ENCODE results near the gene SLC9B2. TPM values are rescaled to one million over a fixed set of nuclear protein-coding genes. Genes with fewer than 3 reads are reported as not detected.

The SLC9B2 gene
- polyA plus RNA-seq, 2 of the 4 experiments (the other 2 are of a cell fraction): 7.3 to 9.2 TPM

GRCh38 chr4:103100691-103101090, 24.1 kb upstream of the SLC9B2 start:
- TF ChIP-seq BCL3 (IDR thresholded peaks at IDR 0.05) (no peak), KDM5A (IDR thresholded peaks at IDR 0.05) (no peak), TFCP2L1 (CRISPR knock-in tag; IDR thresholded peaks at IDR 0.05) (no peak), RARB (CRISPR knock-in tag; IDR thresholded peaks at IDR 0.05) (no peak), ZSCAN20 (CRISPR knock-in tag; IDR thresholded peaks at IDR 0.05) (no peak), HOXB5 (CRISPR knock-in tag; IDR thresholded peaks at IDR 0.05) (no peak), PHF8 (IDR thresholded peaks at IDR 0.05; ENCODE audit: borderline replicate concordance, low read depth) (no peak), HDAC2 (IDR thresholded peaks at IDR 0.05) (no peak), PBX3 (IDR thresholded peaks at IDR 0.05) (no peak), RCOR1 (IDR thresholded peaks at IDR 0.05; ENCODE audit: low read depth, low read length) (no peak), ZFP36 (IDR thresholded peaks at IDR 0.05; ENCODE audit: borderline replicate concordance, partially characterized antibody) (no peak), JUN (IDR thresholded peaks at IDR 0.05) (no peak), RFX5 (IDR thresholded peaks at IDR 0.05) (no peak), ZNF302 (CRISPR knock-in tag; IDR thresholded peaks at IDR 0.05) (no peak), CBX2 (IDR thresholded peaks at IDR 0.05; ENCODE audit: borderline replicate concordance, low read depth) (no peak)
- TF ChIP-seq, protein P1, sequence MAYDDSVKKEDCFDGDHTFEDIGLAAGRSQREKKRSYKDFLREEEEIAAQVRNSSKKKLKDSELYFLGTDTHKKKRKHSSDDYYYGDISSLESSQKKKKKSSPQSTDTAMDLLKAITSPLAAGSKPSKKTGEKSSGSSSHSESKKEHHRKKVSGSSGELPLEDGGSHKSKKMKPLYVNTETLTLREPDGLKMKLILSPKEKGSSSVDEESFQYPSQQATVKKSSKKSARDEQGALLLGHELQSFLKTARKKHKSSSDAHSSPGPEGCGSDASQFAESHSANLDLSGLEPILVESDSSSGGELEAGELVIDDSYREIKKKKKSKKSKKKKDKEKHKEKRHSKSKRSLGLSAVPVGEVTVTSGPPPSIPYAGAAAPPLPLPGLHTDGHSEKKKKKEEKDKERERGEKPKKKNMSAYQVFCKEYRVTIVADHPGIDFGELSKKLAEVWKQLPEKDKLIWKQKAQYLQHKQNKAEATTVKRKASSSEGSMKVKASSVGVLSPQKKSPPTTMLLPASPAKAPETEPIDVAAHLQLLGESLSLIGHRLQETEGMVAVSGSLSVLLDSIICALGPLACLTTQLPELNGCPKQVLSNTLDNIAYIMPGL (CRISPR knock-in tag; IDR thresholded peaks at IDR 0.05; ENCODE audit: borderline replicate concordance): no peak
- TF ChIP-seq, protein P2, sequence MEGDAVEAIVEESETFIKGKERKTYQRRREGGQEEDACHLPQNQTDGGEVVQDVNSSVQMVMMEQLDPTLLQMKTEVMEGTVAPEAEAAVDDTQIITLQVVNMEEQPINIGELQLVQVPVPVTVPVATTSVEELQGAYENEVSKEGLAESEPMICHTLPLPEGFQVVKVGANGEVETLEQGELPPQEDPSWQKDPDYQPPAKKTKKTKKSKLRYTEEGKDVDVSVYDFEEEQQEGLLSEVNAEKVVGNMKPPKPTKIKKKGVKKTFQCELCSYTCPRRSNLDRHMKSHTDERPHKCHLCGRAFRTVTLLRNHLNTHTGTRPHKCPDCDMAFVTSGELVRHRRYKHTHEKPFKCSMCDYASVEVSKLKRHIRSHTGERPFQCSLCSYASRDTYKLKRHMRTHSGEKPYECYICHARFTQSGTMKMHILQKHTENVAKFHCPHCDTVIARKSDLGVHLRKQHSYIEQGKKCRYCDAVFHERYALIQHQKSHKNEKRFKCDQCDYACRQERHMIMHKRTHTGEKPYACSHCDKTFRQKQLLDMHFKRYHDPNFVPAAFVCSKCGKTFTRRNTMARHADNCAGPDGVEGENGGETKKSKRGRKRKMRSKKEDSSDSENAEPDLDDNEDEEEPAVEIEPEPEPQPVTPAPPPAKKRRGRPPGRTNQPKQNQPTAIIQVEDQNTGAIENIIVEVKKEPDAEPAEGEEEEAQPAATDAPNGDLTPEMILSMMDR (IDR thresholded peaks at IDR 0.05): no peak
- TF ChIP-seq, protein P3, sequence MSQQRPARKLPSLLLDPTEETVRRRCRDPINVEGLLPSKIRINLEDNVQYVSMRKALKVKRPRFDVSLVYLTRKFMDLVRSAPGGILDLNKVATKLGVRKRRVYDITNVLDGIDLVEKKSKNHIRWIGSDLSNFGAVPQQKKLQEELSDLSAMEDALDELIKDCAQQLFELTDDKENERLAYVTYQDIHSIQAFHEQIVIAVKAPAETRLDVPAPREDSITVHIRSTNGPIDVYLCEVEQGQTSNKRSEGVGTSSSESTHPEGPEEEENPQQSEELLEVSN (IDR thresholded peaks at IDR 0.05; ENCODE audit: borderline replicate concordance, low read depth): no peak
- Histone ChIP-seq H3K4me3 (no peak overlapping the region), H3K27ac (no peak overlapping the region), H3K4me2 (no peak overlapping the region), H3K4me1 (no peaks in the 10 kb centered on the region), H3K9me3 (no peaks in the 10 kb centered on the region)
- ChIA-PET CTCF (interaction anchor here (0.8 to 4.3 kb wide), 7 partner anchors 10 to 652 kb away, joined by 3 to 27 read pairs (median 4); partner anchors contain the start of gene SLC9B2), POLR2A (no interaction called here)
- no peak for DNase-seq (ENCODE audit: low read depth in 1 of 2, low spot score in 1 of 2)
- FAIRE-seq: no peak
- ATAC-seq: no peak
- 61% methylated on average over 5 of the region's 5 CpGs for WGBS (ENCODE audit: missing lambda C conversion rate)

DNA sequence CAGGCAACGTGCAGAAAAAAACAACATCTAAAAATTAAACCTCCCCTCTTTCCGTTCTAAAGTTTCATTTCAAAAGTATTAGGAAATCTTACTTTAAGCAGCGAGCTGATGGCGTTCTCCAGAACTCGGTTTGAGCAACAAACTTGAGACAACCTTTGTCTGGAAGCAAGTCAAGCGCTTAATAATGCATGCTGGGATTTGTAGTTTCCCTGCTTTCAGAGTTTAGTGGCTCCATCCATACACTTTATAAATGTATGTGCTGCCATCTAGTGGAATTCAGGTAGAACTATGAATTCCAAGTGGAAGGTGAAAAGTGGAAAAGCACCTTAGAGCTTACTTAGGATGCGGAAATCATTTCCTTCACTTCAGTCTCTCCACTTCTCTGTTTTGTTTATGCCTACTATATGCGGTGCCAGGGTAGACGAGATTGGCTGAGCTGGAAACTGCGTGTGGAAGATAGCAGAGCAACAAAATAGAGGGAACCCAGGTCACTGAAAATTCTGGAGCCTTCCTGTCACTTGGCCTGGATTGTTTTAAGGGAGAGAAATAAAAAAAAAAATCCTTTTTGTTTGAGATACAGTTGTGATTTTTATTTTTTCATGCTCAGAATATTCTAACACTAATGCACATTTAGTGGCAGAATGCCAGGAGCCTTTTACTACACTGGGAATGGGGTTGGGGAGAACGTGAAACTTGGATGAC, 23.3 kb upstream of the SLC9B2 start, which contains the start of gene BDH2:
Gene BDH2 (minus strand): TSS at position 144 of the 702 bp plus-strand sequence. CDS start 3,580 bp downstream, outside the sequence.
- POLR2A ChIA-PET: interaction anchor here (0.8 to 1.2 kb wide), 2 partner anchors 479 to 669 kb away, joined by 3 read pairs; no protein-coding TSS in a partner anchor

More for the DNA sequence above, 23.3 kb upstream of the SLC9B2 start, which contains the start of gene BDH2:
- H3K9me3 ChIP-seq: no peaks in the 10 kb centered on the region
- H3K27ac ChIP-seq: peak within 1 kb of the TSS; percentile 58 to 81
- ATAC-seq (peak; percentile 92 to 97), DNase-seq (ENCODE audit: low read depth in 1 of 2, low spot score in 1 of 2) (peak; percentile 75 to 85), FAIRE-seq (no peak)
- peak within 1 kb of the TSS; percentile 42 for H3K4me3 ChIP-seq
- 10% methylated on average over 11 of the region's 11 CpGs for WGBS (ENCODE audit: missing lambda C conversion rate)
- H3K4me1 ChIP-seq: no peaks in the 10 kb centered on the region
- H3K4me2 ChIP-seq: peak within 1 kb of the TSS; percentile 78
- CTCF ChIA-PET: interaction anchor here (0.6 to 4.3 kb wide), 14 partner anchors 9 to 1647 kb away, joined by 3 to 27 read pairs (median 4); partner anchors contain the start of gene SLC9B2
- TF ChIP-seq MAZ (IDR thresholded peaks at IDR 0.05; ENCODE audit: borderline replicate concordance, low read depth, low read length): no peak
- TF ChIP-seq RAD21 (conservative IDR thresholded peaks at IDR 0.05 in 1 of 2, IDR thresholded peaks at IDR 0.05 in 1 of 2): peak; percentile 64 to 71
- TF ChIP-seq CEBPB (IDR thresholded peaks at IDR 0.05): 0 out of 4 replicates have a peak, but pooled peaks of 1 of the 2 experiments have one; percentile 16
- TF ChIP-seq, protein P2 (IDR thresholded peaks at IDR 0.05): peak; percentile 61
- peak; percentile 32; the same call in 2 of the 3 replicates for TF ChIP-seq SMC3 (IDR thresholded peaks at IDR 0.05)
